ENCODE data around the gene HGF. TPM values are rescaled to one million over a fixed set of nuclear protein-coding genes. Genes with fewer than 3 reads are reported as not detected.

HGF gene
- total RNA-seq, 1 donor from 2014 or later, result 0.14 TPM

GRCh38 chr7:81761031-81761430 lies 8.8 kb downstream of the HGF start:
- Mint-ChIP-seq H3K9me3 (peaks cover 2% of the 10 kb centered on the region), H3K27me3 (ENCODE audit: low read depth) (no peaks in the 10 kb centered on the region), H3K36me3 (ENCODE audit: low read depth) (no peaks in the 10 kb centered on the region), H3K4me1 (no peaks in the 10 kb centered on the region), H3K4me3 (no peak overlapping the region), H3K27ac (ENCODE audit: unreplicated experiment) (no peak overlapping the region)
- no peak for TF ChIP-seq CTCF (conservative IDR thresholded peaks at IDR 0.05)
- no peak for DNase-seq (ENCODE audit: low read depth, low spot score)

DNA sequence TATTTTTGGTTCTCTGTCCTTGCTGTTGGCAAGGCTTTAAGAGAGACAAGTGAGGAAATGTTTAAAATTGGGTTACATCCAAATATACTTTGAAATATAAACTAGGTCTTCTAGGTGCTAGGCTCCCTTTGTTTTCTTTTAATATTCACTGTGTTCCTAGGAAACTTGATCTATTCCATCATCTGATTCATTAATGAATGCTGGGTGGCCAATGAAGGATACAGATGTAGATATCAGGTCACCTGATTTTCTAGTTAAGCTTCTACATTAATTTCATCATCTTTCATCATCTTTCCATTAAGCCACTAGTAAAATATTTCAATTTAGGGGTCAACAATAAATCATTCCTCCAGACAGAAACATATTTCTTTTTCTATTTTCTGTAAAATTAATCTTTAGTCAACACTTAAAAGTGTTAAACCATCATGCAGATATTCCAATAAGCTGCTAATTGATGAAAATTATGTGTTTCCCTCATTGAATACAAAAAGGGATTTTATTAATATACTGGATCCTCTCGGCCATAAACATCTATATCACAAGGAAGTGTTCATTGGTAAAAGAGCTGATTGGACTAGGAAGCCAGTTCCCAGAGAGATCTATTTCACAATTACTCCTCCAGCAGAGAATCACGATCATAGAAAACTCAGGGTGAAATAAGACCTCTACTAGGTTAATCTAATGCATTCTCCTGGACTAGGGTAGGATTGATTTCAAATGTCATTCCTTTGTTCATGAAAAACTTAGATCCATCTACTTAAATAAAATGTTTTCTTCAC lies 14.7 kb downstream of the HGF start:
- no peak overlapping the region for H3K27ac Mint-ChIP-seq (ENCODE audit: unreplicated experiment)
- no peak for DNase-seq (ENCODE audit: low read depth, low spot score)
- no peaks in the 10 kb centered on the region for H3K36me3 Mint-ChIP-seq (ENCODE audit: low read depth)
- no peaks in the 10 kb centered on the region for H3K9me3 Mint-ChIP-seq
- TF ChIP-seq CTCF (conservative IDR thresholded peaks at IDR 0.05), result no peak
- H3K27me3 Mint-ChIP-seq (ENCODE audit: low read depth), result no peaks in the 10 kb centered on the region
- no peaks in the 10 kb centered on the region for H3K4me1 Mint-ChIP-seq
- no peak overlapping the region for H3K4me3 Mint-ChIP-seq

DNA sequence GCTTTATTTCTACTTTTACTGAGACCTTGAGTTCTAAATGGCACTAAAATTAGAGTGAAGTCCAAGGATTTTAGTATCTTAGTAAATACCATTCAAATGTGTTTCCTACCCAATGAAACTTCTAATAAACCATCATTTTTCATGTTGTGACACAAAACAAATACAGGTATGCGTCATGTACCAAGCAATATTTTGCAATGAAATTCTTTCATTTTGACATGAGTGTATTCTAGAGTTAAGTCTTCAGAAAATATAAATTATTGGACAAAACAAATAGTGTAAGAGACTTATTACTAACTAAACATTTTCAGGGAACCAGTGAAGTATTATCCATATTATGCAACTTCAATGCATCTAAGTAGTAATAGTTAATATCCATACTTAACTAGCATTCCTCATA lies 16.5 kb downstream of the HGF start:
- no peaks in the 10 kb centered on the region for H3K36me3 Mint-ChIP-seq (ENCODE audit: low read depth)
- TF ChIP-seq CTCF (conservative IDR thresholded peaks at IDR 0.05), result no peak
- H3K27me3 Mint-ChIP-seq (ENCODE audit: low read depth), result no peaks in the 10 kb centered on the region
- no peaks in the 10 kb centered on the region for H3K9me3 Mint-ChIP-seq
- H3K4me1 Mint-ChIP-seq, result no peaks in the 10 kb centered on the region
- no peak overlapping the region for H3K27ac Mint-ChIP-seq (ENCODE audit: unreplicated experiment)
- no peak for DNase-seq (ENCODE audit: low read depth, low spot score)
- no peak overlapping the region for H3K4me3 Mint-ChIP-seq

- H3K27ac Mint-ChIP-seq (ENCODE audit: unreplicated experiment), result no peak overlapping the region
- H3K9me3 Mint-ChIP-seq, result no peaks in the 10 kb centered on the region
- DNase-seq (ENCODE audit: low read depth, low spot score), result no peak
- H3K4me3 Mint-ChIP-seq, result no peak overlapping the region
- H3K27me3 Mint-ChIP-seq (ENCODE audit: low read depth), result no peaks in the 10 kb centered on the region
- no peaks in the 10 kb centered on the region for H3K4me1 Mint-ChIP-seq
- no peak for TF ChIP-seq CTCF (conservative IDR thresholded peaks at IDR 0.05)
- H3K36me3 Mint-ChIP-seq (ENCODE audit: low read depth), result no peaks in the 10 kb centered on the region
These were observed 17.5 kb downstream of the HGF start for GRCh38 chr7:81752318-81752714.

- Mint-ChIP-seq H3K9me3 (no peaks in the 10 kb centered on the region), H3K27me3 (ENCODE audit: low read depth) (no peaks in the 10 kb centered on the region), H3K4me3 (no peak overlapping the region), H3K27ac (ENCODE audit: unreplicated experiment) (no peak overlapping the region), H3K4me1 (no peaks in the 10 kb centered on the region), H3K36me3 (ENCODE audit: low read depth) (no peaks in the 10 kb centered on the region)
- no peak for DNase-seq (ENCODE audit: low read depth, low spot score)
- TF ChIP-seq CTCF (conservative IDR thresholded peaks at IDR 0.05), result no peak
These were observed 18.1 kb downstream of the HGF start for GRCh38 chr7:81751619-81752317.

Data from neural crest cell (in vitro differentiated cells).